Measurements from ENCODE around the gene TAAR8. TPM values are rescaled to one million over a fixed set of nuclear protein-coding genes. Genes with fewer than 3 reads are reported as not detected.

TAAR8 gene
- total RNA-seq, 1 donor from 2014 or later, result not detected

DNA sequence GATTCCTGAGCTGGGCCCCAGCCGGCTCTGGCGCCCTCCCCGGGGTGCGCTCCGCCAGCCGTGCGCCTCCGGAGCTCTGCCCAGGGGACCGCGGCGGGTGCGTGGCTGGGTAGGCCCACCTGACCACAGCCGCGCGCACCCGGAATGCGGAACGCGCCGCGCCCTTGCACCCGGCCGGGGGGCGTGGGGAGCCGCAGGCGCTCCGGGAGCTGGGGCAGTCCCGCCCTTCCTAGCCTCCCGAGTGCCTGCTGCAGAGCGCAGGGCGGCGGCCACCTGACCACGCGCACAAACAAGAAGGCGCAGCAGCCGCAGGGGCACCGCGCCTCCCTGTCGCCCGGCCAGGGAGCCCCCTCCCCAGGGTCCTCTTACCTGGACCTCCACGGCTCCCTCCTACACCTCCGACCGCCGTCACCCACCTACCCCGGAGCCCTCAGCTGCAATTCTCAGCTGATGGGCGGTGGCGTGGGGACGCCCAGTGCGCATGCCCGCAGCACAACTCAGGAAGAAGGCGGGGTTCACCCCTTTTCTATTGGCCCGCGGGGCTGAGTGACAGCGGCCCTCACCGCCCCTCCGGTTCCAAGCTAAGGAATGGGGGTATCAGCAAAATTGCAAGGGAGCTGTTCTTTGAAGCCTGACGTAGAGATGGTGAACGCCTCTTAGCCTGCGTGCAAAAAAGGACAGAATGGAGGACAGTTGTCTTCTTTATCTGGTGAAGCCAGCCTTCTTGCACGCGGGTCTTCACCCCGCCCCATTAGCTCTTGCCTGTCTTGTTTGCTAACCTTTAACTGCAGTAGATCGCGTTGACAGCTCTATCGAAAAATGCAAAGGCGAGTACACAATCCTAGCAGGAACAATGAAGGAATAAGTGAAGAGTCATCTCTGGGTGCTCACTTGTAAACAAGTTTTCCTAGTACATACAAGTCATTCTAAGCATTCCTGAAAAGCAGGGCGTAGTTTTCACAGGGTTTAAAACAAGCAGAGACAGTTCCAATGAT, 39.5 kb upstream of the TAAR8 start, which contains the start of gene STX7:
Gene STX7, minus strand, starts transcription at position 479 of the 995 bp plus-strand sequence. CDS start 9,586 bp downstream, outside the sequence.
- Histone ChIP-seq H3K4me1 (peaks cover 41% of the 10 kb centered on the region), H3K36me3 (no peaks in the 10 kb centered on the region), H3K9me3 (no peaks in the 10 kb centered on the region), H3K27ac (peak within 1 kb of the TSS; percentile 87), H3K4me3 (peak within 1 kb of the TSS; percentile 93 to 96), H3K27me3 (no peaks in the 10 kb centered on the region)
- no peak for DNase-seq (ENCODE audit: extremely low spot score in 2 of 2)
- intact Hi-C loops (cut with DNase I), result no loop called here
- TF ChIP-seq, protein P1, sequence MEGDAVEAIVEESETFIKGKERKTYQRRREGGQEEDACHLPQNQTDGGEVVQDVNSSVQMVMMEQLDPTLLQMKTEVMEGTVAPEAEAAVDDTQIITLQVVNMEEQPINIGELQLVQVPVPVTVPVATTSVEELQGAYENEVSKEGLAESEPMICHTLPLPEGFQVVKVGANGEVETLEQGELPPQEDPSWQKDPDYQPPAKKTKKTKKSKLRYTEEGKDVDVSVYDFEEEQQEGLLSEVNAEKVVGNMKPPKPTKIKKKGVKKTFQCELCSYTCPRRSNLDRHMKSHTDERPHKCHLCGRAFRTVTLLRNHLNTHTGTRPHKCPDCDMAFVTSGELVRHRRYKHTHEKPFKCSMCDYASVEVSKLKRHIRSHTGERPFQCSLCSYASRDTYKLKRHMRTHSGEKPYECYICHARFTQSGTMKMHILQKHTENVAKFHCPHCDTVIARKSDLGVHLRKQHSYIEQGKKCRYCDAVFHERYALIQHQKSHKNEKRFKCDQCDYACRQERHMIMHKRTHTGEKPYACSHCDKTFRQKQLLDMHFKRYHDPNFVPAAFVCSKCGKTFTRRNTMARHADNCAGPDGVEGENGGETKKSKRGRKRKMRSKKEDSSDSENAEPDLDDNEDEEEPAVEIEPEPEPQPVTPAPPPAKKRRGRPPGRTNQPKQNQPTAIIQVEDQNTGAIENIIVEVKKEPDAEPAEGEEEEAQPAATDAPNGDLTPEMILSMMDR (IDR thresholded peaks at IDR 0.05), result no peak
- TF ChIP-seq POLR2AphosphoS5 (IDR thresholded peaks at IDR 0.05; ENCODE audit: insufficient read depth in 1 of 2, low read depth in 1 of 2) (peak; percentile 78 to 96), POLR2A (IDR thresholded peaks at IDR 0.05) (peak in 1 of 2 donors; percentile 70)

DNA sequence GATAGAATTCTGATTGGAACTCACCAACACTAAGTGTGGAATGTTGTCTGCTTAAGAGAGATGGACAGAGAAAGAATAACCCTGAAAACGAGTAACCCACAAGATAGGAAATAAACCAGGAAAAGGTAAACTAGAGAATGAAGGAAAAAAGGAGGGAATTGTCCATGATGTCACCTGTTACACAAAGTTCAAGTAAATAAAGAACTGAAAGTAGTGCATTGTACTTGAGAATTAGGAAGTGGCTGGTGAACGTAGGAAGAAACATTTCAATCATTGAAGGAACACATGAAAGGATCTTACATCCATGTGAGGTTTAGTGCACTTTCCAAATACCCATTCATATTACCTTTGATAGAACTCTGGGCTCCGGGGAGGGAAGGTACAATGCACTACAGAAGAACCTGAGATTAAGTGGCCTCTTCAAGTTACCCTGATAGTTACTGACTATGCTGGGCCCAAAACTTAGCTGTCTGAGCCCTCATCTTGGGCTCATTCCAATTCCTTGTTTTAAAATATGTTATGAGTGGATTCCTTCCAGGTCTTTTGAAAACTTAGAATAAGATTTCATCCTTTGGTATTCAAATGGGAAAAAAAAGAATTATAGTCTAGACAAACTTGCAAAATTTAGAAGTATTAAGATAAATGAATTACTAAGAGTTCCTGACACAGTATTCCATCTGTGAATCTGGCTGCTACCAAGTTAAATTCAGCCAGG, 38.5 kb upstream of the TAAR8 start:
- Histone ChIP-seq H3K4me3 (peak overlapping the region; percentile 93 to 96), H3K27me3 (no peaks in the 10 kb centered on the region), H3K4me1 (peaks cover 34% of the 10 kb centered on the region), H3K9me3 (no peaks in the 10 kb centered on the region), H3K36me3 (no peaks in the 10 kb centered on the region), H3K27ac (peak overlapping the region; percentile 87)
- intact Hi-C loops (cut with DNase I), result no loop called here
- TF ChIP-seq, protein P1 (IDR thresholded peaks at IDR 0.05), result no peak
- TF ChIP-seq POLR2A (IDR thresholded peaks at IDR 0.05), result no peak
- no peak for DNase-seq (ENCODE audit: extremely low spot score in 2 of 2)

DNA sequence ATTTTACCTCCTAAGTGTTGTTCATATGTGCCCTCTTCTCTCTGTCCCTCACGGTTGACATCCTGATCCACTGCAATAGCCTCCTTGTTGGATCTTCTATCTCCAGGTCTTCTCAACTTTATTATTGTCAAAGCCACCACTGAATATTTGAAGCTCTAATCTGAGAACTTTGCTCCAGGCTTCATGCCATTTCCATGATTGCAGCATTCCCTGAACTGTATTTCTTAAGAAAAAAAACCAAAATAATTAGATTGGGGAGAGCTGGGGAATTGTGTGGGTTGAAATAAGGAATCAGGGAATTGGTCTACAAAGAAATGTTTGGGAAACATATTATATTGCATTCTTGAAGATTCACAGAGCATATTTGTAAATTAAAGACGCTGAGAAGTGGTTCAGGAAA, 37.1 kb upstream of the TAAR8 start:
- intact Hi-C loops (cut with DNase I), result no loop called here
- H3K27me3 ChIP-seq, result no peaks in the 10 kb centered on the region
- TF ChIP-seq POLR2AphosphoS5 (IDR thresholded peaks at IDR 0.05; ENCODE audit: insufficient read depth in 1 of 2, low read depth in 1 of 2) (no peak), POLR2A (IDR thresholded peaks at IDR 0.05) (no peak)
- TF ChIP-seq, protein P1 (IDR thresholded peaks at IDR 0.05), result no peak
- H3K9me3 ChIP-seq, result no peaks in the 10 kb centered on the region
- H3K36me3 ChIP-seq, result no peaks in the 10 kb centered on the region
- no peak for DNase-seq (ENCODE audit: extremely low spot score in 2 of 2)
- H3K4me3 ChIP-seq, result no peak overlapping the region
- peaks cover 26% of the 10 kb centered on the region for H3K4me1 ChIP-seq
- H3K27ac ChIP-seq, result no peak overlapping the region

DNA sequence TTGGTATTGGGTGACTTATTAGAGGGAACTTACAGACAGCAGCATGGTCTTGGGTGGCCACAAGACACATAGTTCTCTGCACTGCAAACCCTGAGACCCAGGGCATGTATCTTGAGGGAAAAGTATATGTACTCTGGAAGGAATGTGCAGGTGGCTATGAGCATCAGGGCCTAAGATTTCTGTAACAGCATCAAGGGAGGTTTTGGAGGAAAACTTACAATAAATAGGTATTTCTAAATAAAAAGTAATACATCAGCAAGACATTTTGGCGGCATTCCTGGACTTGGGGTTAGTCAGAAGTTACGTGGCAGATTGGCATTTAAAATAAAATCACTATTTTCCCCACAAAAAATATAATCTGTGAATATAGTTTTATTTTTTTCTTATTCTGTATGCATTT, 31.5 kb upstream of the TAAR8 start:
- TF ChIP-seq POLR2AphosphoS5 (IDR thresholded peaks at IDR 0.05; ENCODE audit: insufficient read depth in 1 of 2, low read depth in 1 of 2) (no peak), POLR2A (IDR thresholded peaks at IDR 0.05) (no peak)
- TF ChIP-seq, protein P1 (IDR thresholded peaks at IDR 0.05), result no peak
- intact Hi-C loops (cut with DNase I), result no loop called here
- no peaks in the 10 kb centered on the region for H3K4me1 ChIP-seq
- no peaks in the 10 kb centered on the region for H3K27me3 ChIP-seq
- no peak overlapping the region for H3K27ac ChIP-seq
- no peak for DNase-seq (ENCODE audit: extremely low spot score in 2 of 2)
- no peak overlapping the region for H3K4me3 ChIP-seq
- H3K9me3 ChIP-seq, result no peaks in the 10 kb centered on the region
- no peaks in the 10 kb centered on the region for H3K36me3 ChIP-seq

Data from vagina (tissue), 2 donors.